ENCODE results near the gene PPP4R3A.
"Not testable (repeated sequence)": the region's sequence is repeated elsewhere in the genome, so short reads cannot be mapped to it uniquely, and the experiment has no call there.

PPP4R3A gene

GRCh38 chr14:91438845-91439244 lies 71.3 kb downstream of the PPP4R3A start:
- TF ChIP-seq CTCF (IDR thresholded peaks at IDR 0.05; ENCODE audit: insufficient read depth, low read length) (no peak), GABPA (IDR thresholded peaks at IDR 0.05; ENCODE audit: low read depth) (no peak), SPI1 (IDR thresholded peaks at IDR 0.05; ENCODE audit: borderline replicate concordance, low read depth) (no peak), REST (IDR thresholded peaks at IDR 0.05; ENCODE audit: insufficient replicate concordance, low read depth) (no peak), POLR2AphosphoS5 (IDR thresholded peaks at IDR 0.05; ENCODE audit: low read depth) (no peak)
- Histone ChIP-seq H3K27ac (replicated peaks) (no peak overlapping the region), H3K4me3 (replicated peaks; ENCODE audit: insufficient read depth, low read length) (no peak overlapping the region), H3K27me3 (ENCODE audit: insufficient read depth, poor library complexity, severe bottlenecking) (no peaks in the 10 kb centered on the region)
- DNase-seq (ENCODE audit: low read depth in 1 of 2, low spot score in 1 of 2): no peak

GRCh38 chr14:91436266-91436665 lies 73.8 kb downstream of the PPP4R3A start:
- not testable (repeated sequence) for H3K27ac ChIP-seq (replicated peaks); H3K27me3 ChIP-seq (ENCODE audit: insufficient read depth, poor library complexity, severe bottlenecking); DNase-seq (ENCODE audit: low read depth in 1 of 2, low spot score in 1 of 2); H3K4me3 ChIP-seq (replicated peaks; ENCODE audit: insufficient read depth, low read length)

DNA sequence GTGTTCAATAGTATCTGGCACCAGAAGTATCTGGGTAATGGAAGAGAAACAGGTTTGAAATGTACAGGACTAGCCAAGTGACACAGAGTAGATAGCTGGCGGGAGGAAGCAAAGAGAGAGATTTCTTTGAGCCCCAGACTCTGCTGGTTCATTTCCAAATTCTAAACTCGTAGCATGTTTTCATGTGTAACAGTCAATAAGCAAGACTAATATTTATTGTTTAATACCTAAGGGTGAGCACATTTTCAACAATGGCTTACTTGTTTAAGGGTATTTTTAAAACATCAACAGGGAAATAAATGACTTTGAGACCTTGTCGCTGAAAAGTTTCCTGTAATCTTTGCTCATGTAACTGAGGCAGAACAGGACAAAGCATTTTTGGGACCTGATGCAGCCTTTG lies 80.7 kb downstream of the PPP4R3A start:
- no peak for DNase-seq (ENCODE audit: low read depth in 1 of 2, low spot score in 1 of 2)
- TF ChIP-seq REST (IDR thresholded peaks at IDR 0.05; ENCODE audit: insufficient replicate concordance, low read depth) (no peak), SPI1 (IDR thresholded peaks at IDR 0.05; ENCODE audit: borderline replicate concordance, low read depth) (no peak)
- no peak overlapping the region for H3K27ac ChIP-seq (replicated peaks)
- H3K27me3 ChIP-seq (ENCODE audit: insufficient read depth, poor library complexity, severe bottlenecking): no peaks in the 10 kb centered on the region
- H3K4me3 ChIP-seq (replicated peaks; ENCODE audit: insufficient read depth, low read length): no peak overlapping the region

DNA sequence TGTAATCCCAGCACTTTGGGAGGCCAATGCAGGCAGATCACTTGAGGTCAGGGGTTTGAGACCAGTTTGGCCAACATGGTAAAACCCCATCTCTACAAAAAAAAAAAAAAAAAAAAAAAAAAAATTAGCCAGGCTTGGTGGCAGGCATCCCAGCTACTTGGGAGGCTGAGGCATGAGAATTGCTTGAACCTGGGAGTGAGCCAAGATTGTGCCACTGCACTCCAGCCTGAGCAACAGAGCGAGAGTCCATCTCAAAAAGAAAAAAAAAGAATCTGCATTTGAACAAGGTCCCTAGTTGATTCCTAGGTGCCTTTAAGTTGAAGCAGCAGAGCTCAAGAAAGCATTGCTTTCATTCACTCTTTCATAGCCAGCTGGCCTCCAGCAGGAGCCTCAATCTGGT lies 81.2 kb downstream of the PPP4R3A start:
- H3K27me3 ChIP-seq (ENCODE audit: insufficient read depth, poor library complexity, severe bottlenecking); H3K27ac ChIP-seq (replicated peaks); DNase-seq (ENCODE audit: low read depth in 1 of 2, low spot score in 1 of 2); H3K4me3 ChIP-seq (replicated peaks; ENCODE audit: insufficient read depth, low read length): not testable (repeated sequence)

GRCh38 chr14:91425531-91425944 lies 84.6 kb downstream of the PPP4R3A start:
- H3K4me3 ChIP-seq (replicated peaks; ENCODE audit: insufficient read depth, low read length); H3K27me3 ChIP-seq (ENCODE audit: insufficient read depth, poor library complexity, severe bottlenecking): not testable (repeated sequence)
- TF ChIP-seq SPI1 (IDR thresholded peaks at IDR 0.05; ENCODE audit: borderline replicate concordance, low read depth) (peak; percentile 45; the same call in 1 of the 2 replicates), REST (IDR thresholded peaks at IDR 0.05; ENCODE audit: insufficient replicate concordance, low read depth) (peak; percentile 28), POLR2AphosphoS5 (IDR thresholded peaks at IDR 0.05; ENCODE audit: low read depth) (peak; percentile 79; the same call in 1 of the 2 replicates)
- H3K27ac ChIP-seq (replicated peaks): peak overlapping the region; percentile 56
- peak; percentile 38 to 88 for DNase-seq (ENCODE audit: low read depth in 1 of 2, low spot score in 1 of 2)

All from HL-60 (cell line).